H54 (cell line): ENCODE data around the gene CLK4.

Experiments
- DNase-seq: peaks from one replicate; pipeline ENCODE4 v3.0.0; 2011; ENCODE audit warnings: low spot score, mixed read lengths; ENCODE audit not compliant: insufficient read length
- FAIRE-seq: peaks from 3 replicates; lab custom pipeline; 2011; peaks lifted over from hg19 to GRCh38; lab: Jason Lieb, UNC
- POLR2A ChIP-seq: IDR thresholded peaks from 2 replicates; pipeline ENCODE4 v1.6.1; 2011; ENCODE audit warnings: low read depth, mild to moderate bottlenecking, low read length

The CLK4 gene

GRCh38 chr5:178625679-178626483 lies 969 bp downstream of the CLK4 start:
- TF ChIP-seq POLR2A, result no peak
- DNase-seq (no peak), FAIRE-seq (no peak)

- TF ChIP-seq POLR2A, result no peak
- peak; percentile 48 for FAIRE-seq
- no peak for DNase-seq
Observed at GRCh38 chr5:178624631-178625546, 2.0 kb downstream of the CLK4 start.

- no peak for TF ChIP-seq POLR2A
- DNase-seq (no peak), FAIRE-seq (no peak)
Observed at GRCh38 chr5:178622679-178623247, 4.1 kb downstream of the CLK4 start.

GRCh38 chr5:178619390-178619789 lies 7.5 kb downstream of the CLK4 start:
- DNase-seq (no peak), FAIRE-seq (no peak)
- TF ChIP-seq POLR2A, result no peak

GRCh38 chr5:178612299-178612698 lies 14.6 kb downstream of the CLK4 start:
- FAIRE-seq (no peak), DNase-seq (no peak)
- TF ChIP-seq POLR2A, result no peak

GRCh38 chr5:178606269-178606668 lies 20.6 kb downstream of the CLK4 start:
- no peak for TF ChIP-seq POLR2A
- FAIRE-seq, result no peak

GRCh38 chr5:178605788-178606187 lies 21.1 kb downstream of the CLK4 start:
- FAIRE-seq, result no peak
- TF ChIP-seq POLR2A, result no peak

More at GRCh38 chr5:178606269-178606668, 20.6 kb downstream of the CLK4 start:
- DNase-seq, result no peak

GRCh38 chr5:178602752-178603151 lies 24.1 kb downstream of the CLK4 start:
- TF ChIP-seq POLR2A, result no peak
- DNase-seq (no peak), FAIRE-seq (no peak)

More at GRCh38 chr5:178605788-178606187, 21.1 kb downstream of the CLK4 start:
- no peak for DNase-seq

- FAIRE-seq (no peak), DNase-seq (no peak)
- TF ChIP-seq POLR2A, result no peak
Observed at GRCh38 chr5:178595750-178596149, 31.1 kb downstream of the CLK4 start.

- TF ChIP-seq POLR2A, result no peak
- no peak for FAIRE-seq
- DNase-seq, result no peak
Observed at GRCh38 chr5:178595150-178595549, 31.7 kb downstream of the CLK4 start.

- DNase-seq (no peak), FAIRE-seq (no peak)
- TF ChIP-seq POLR2A, result no peak
Observed at GRCh38 chr5:178590924-178591423, 35.9 kb downstream of the CLK4 start.

GRCh38 chr5:178590141-178590923 lies 36.5 kb downstream of the CLK4 start, which contains the start of gene COL23A1:
Gene COL23A1, minus strand, starts transcription at chr5:178590393.
- no peak for DNase-seq
- no peak for TF ChIP-seq POLR2A
- no peak for FAIRE-seq
